ENCODE results near the gene SRGAP2.
"Not testable (repeated sequence)": the region's sequence is repeated elsewhere in the genome, so short reads cannot be mapped to it uniquely, and the experiment has no call there.

The SRGAP2 gene

DNA sequence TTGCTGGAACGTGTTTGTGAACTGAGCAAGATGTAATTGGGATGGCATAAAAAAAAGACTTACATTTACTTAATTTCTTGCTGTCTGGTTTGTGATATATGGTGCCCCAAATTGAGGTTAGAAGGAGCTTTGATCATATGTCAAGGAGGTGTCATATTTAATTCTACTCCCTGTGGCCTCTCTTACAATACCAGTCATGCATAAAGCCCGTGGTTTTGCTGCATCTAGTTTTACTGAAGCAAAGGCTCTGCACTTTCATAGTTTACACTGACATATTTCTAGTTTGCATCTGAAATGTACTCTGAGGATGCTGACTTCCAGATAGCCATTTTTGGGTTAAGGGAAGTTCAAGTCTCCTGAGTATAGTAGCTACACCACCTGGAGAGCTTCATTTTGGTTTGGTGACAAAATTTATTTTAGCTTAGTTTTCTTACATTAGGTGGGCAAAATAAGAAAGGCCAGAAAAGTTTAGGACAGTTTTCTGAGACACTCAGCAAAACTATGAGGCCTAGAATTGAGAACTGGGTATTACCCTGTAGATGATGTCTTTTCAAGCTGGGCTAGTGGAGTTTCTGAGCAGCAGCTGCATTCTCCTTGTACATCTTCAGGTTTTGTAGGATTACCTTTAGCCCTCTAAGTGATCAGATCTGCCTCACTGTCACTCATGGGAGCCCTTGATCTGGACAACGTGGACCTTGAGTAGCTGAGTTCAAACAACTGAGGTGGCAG lies 47.8 kb downstream of the SRGAP2 start:
- not testable (repeated sequence) for DNase-seq (ENCODE audit: low read depth in 3 of 3)

- DNase-seq (ENCODE audit: low read depth in 3 of 3): not testable (repeated sequence)
Measured at GRCh38 chr1:206252680-206253335, 49.5 kb downstream of the SRGAP2 start.
